Kidney tubule cell (primary cell): Measurements from ENCODE around the gene ZNF506.
"Not testable (repeated sequence)": the region's sequence is repeated elsewhere in the genome, so short reads cannot be mapped to it uniquely, and the experiment has no call there.

Source experiments
- DNase-seq: peaks from one replicate; pipeline ENCODE4 v3.0.0-alpha.2; 2018; ENCODE audit warnings: low spot score

The ZNF506 gene

GRCh38 chr19:19745496-19746285 is 75.9 kb downstream of the ZNF506 start:
- no peak for DNase-seq

- DNase-seq, result no peak
Measured at GRCh38 chr19:19744641-19745040, 76.9 kb downstream of the ZNF506 start.

DNA sequence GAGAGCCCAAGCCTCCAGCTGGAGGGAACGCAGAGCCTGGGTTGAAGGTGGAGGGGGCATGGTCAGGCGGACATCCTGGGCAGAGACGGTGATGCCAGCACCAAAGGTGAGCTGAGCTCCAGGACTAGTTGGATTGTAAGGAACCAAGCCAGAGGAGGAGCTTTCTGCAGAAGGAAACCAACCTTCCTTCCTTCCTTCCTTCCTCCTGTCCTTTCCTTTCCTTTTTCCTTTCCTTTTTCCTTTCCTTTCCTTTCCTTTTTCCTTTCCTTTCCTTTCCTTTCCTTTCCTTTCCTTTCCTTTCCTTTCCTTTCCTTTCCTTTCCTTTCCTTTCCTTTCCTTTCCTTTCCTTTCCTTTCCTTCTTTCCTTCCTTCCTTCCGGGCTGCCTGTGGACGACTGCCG is 77.6 kb downstream of the ZNF506 start:
- not testable (repeated sequence) for DNase-seq

DNA sequence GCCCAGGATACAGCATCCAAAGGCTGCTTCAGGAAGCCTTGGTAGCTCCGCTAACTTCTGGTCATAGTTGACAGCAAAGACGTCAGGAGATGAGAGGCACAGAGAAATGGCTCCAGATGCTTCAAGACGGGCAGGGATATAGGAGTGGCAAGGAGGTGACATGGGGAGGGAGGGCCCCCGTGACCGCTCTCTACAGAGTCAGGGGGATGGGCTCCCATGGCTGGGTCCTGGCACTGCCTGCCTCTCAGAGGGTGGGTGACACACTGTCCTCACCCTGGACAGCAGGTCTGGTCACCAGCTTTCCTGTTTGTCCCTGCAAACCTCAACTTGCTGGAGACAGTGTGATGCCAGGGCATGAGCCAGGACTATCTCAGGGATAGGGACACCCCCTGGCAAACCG is 78.4 kb downstream of the ZNF506 start:
- no peak for DNase-seq

DNA sequence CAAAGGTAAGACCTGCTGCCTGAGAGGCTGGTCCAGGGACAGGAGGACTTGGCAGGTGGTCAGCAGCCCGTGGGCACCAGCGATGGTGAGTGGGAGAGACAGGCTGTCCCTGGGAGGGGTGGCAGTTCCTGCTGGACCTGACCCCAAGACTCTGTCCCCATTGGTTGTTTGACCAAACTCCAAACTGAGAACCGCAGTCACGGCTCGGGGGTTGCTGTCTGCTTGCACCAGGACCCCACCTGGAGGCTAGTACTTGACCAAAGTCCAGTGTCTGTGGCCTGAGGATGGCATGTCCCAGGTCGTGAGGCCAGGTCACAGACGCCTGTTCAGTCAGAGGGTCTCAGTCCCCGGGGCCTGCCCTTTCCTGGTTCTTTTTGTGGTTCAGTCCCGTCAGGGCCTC is 78.8 kb downstream of the ZNF506 start:
- no peak for DNase-seq
